Loucy (cell line): ENCODE data around the gene KRTAP12-4.

Experiments
- EZH2phosphoT487 ChIP-seq: fragments of 200-600 bp; IDR thresholded peaks from 2 replicates; pipeline ENCODE4 v1.6.1; 2018; ENCODE audit warnings: antibody characterized with exemption, mild to moderate bottlenecking, moderate library complexity, borderline replicate concordance
- TF ChIP-seq, protein P1 (sequence below): fragments of 200-600 bp; sonication (generic); conservative IDR thresholded peaks from 2 replicates; pipeline ENCODE4 v1.5.1; 2014; ENCODE audit warnings: mild to moderate bottlenecking, antibody characterized with exemption, low read length

DNA sequence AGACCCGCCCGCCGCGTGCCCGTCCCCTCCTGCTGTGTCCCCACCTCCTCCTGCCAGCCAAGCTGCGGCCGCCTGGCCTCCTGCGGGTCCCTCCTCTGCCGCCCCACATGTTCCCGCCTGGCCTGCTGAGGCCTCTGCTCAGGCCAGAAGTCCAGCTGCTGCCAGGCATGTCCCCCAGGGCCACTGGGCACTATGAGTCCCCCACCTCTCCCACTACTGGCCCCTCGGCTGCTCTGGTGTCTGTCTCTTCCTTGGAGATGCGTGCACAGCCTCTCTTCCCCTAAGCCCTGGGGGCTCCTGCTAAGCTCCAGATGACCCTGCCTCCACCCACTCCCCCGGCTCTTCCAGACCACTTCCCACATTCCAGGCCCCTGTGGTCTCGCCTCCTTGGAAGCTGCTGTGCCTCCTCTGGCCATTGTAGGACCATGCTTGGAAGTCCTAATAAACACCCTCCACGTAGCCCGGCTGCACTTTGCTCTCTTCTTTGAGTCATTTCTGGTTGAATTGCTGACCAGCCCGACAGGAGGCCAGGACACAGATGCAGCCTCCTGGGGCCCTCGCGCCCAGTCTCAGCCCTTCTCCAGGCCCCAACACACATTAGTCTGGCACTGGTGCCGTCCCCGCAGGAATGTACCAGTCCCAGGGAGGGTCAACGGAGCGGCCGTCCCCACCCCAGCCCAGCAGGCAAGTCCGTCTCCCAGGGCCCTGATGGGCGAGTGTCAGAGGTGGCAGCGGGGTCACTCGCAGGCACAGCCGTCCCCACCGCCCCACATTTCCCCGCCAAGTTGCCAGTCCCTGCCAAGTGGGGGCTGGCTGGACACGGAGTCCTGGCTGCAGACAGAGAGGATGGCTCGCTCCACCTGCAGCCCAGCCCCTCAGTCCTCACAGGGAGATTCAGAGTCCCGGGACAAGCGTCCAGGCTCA, 43.6 kb upstream of the KRTAP12-4 start:
- TF ChIP-seq, protein P1, sequence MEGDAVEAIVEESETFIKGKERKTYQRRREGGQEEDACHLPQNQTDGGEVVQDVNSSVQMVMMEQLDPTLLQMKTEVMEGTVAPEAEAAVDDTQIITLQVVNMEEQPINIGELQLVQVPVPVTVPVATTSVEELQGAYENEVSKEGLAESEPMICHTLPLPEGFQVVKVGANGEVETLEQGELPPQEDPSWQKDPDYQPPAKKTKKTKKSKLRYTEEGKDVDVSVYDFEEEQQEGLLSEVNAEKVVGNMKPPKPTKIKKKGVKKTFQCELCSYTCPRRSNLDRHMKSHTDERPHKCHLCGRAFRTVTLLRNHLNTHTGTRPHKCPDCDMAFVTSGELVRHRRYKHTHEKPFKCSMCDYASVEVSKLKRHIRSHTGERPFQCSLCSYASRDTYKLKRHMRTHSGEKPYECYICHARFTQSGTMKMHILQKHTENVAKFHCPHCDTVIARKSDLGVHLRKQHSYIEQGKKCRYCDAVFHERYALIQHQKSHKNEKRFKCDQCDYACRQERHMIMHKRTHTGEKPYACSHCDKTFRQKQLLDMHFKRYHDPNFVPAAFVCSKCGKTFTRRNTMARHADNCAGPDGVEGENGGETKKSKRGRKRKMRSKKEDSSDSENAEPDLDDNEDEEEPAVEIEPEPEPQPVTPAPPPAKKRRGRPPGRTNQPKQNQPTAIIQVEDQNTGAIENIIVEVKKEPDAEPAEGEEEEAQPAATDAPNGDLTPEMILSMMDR: no peak
- no peak for TF ChIP-seq EZH2phosphoT487
